HG03175 (cell line): Measurements from ENCODE around the gene ETFA.

ENCODE experiments used
- ATAC-seq: cut with Tn5 transposase; IDR thresholded peaks from one replicate; pipeline ENCODE4 v1.9.1; 2021; ENCODE audit warnings: mild to moderate bottlenecking, moderate library complexity; ENCODE audit not compliant: unreplicated experiment

Gene ETFA

GRCh38 chr15:76223521-76223920, 87.7 kb downstream of the ETFA start:
- no peak for ATAC-seq

- ATAC-seq: no peak
These were observed 89.1 kb downstream of the ETFA start for GRCh38 chr15:76222159-76222558.

GRCh38 chr15:76221085-76221767, 90.0 kb downstream of the ETFA start:
- ATAC-seq: no peak

- ATAC-seq: no peak
These were observed 93.4 kb downstream of the ETFA start for GRCh38 chr15:76217882-76218217.

- ATAC-seq: no peak
These were observed 94.0 kb downstream of the ETFA start for GRCh38 chr15:76217029-76217881.

- ATAC-seq: no peak
These were observed 95.6 kb downstream of the ETFA start for GRCh38 chr15:76215634-76216033.

GRCh38 chr15:76209942-76210341, 101.3 kb downstream of the ETFA start:
- no peak for ATAC-seq

GRCh38 chr15:76209523-76209922, 101.7 kb downstream of the ETFA start:
- no peak for ATAC-seq

- no peak for ATAC-seq
These were observed 102.4 kb downstream of the ETFA start for GRCh38 chr15:76208786-76209424.

GRCh38 chr15:76208084-76208785, 103.0 kb downstream of the ETFA start:
- ATAC-seq: no peak

- no peak for ATAC-seq
These were observed 104.8 kb downstream of the ETFA start for GRCh38 chr15:76206325-76206976.

- no peak for ATAC-seq
These were observed 106.3 kb downstream of the ETFA start for GRCh38 chr15:76204916-76205460.

GRCh38 chr15:76204109-76204845, 107.0 kb downstream of the ETFA start:
- ATAC-seq: no peak

GRCh38 chr15:76203346-76204108, 107.7 kb downstream of the ETFA start:
- ATAC-seq: no peak

GRCh38 chr15:76201536-76202255, 109.6 kb downstream of the ETFA start:
- no peak for ATAC-seq

- ATAC-seq: no peak
These were observed 110.6 kb downstream of the ETFA start for GRCh38 chr15:76200641-76201105.

- ATAC-seq: no peak
These were observed 111.2 kb downstream of the ETFA start for GRCh38 chr15:76200083-76200465.
